GM23248 (cell line): Measurements from ENCODE around the gene DNAJC3.

Source experiments
- EZH2 ChIP-seq: fragments of 200-600 bp; sonication (generic); IDR thresholded peaks from 2 replicates; pipeline ENCODE4 v1.6.1; 2018; ENCODE audit warnings: antibody characterized with exemption, mild to moderate bottlenecking; ENCODE audit not compliant: insufficient read depth, poor library complexity, severe bottlenecking
- EZH2phosphoT487 ChIP-seq: fragments of 200-600 bp; sonication (generic); IDR thresholded peaks from 2 replicates; pipeline ENCODE4 v1.6.1; 2018; ENCODE audit warnings: antibody characterized with exemption, moderate library complexity, mild to moderate bottlenecking, low read depth; ENCODE audit not compliant: insufficient read depth

GRCh38 chr13:95805921-95806320, 129.0 kb downstream of the DNAJC3 start:
- TF ChIP-seq EZH2 (no peak), EZH2phosphoT487 (no peak)
